HL-60/S4 treated with phorbol 12-myristate 13-acetate at 8.2 ng/mL for 4 days and 3 days (cell line): ENCODE data around the gene SLC6A14.

Experiments used
- in situ Hi-C: fragments of 300-500 bp; cut with MboI; formaldehyde crosslinking; loops from 2 replicates; pipeline ENCODE4 v1.15.0; 2022; ENCODE audit warnings: low sequenced_read_pairs

The SLC6A14 gene

GRCh38 chrX:116436358-116436816 is at the start of gene SLC6A14:
SLC6A14 (plus strand) TSS chrX:116436606; CDS start chrX:116436710, 104 bp downstream.
- in situ Hi-C loops = no loop called here

DNA sequence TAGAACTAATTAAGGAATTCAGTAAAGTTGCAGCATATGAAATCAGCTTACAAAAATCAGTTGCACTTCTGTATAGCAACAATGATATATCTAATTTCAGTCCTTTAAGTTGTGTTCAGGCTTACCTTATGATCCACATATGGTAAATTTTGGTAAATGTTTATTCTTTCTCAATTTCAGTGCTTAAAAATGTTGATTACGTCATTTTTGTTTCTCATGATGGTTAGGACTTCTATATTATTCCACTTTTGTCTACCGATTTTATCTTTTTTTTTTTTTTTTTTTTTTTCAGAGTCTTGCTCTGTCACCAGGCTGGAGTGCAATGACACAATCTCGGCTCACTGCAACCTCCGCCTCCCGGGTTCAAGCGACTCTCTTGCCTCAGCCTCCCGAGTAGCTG is 40.7 kb upstream of the SLC6A14 start:
- in situ Hi-C loops = no loop called here

- in situ Hi-C loops = no loop called here
Observed at GRCh38 chrX:116399681-116400080, 36.7 kb upstream of the SLC6A14 start.

DNA sequence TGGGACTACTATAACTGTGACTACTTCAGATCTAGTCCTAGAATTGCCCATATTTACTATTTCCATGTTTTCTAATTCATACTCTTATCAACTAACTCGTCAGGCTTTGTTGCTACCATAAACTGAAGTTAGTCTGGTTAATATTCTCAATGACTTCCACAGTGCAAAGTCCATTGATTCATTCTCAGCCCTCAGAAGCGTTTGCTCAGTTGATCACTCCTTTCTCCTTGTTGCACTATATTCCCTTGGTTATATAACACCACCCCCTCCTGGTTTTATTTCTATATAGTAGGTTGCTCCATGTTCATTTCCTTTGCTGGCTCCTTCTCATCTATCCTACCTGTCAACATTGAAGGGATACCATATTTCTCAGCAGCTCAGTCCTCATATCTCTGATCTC is 27.2 kb upstream of the SLC6A14 start:
- in situ Hi-C loops = no loop called here

DNA sequence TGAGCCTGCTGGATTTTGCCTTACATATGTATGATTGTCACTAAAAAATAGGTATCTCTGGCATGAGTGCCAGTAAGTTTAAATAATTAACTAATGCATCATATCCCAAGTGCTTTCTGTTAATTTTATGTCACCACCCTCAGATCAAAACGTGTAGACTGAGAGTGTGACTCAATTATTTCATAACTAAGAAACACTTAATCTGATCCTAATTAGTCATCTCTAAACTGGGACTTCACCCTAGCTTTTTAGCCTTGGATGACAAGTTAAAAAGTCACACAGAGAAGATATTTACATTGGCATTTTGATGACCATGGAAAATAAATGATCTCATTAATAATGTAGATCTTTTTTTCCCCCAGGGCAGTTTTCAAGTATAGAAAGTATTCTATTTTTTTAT is 23.1 kb upstream of the SLC6A14 start:
- in situ Hi-C loops = no loop called here

DNA sequence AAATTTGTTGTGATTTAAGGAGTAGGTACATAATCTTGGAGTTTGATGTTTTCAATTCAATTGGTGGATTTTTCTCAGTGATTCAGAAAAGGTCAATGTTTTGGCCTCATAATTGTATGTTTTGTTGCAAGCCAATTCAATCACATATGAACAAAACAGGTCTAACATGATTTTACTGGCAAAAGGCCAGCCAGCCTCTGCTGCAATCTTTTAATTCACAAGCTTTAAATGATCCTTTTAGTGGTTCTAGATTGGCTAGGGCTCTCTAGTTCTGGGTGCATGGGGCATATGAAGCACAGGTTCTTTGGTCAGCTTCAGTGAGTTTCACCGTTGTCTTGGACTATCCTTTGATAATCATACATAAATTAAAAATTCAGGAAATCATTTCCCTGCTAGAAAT is 19.2 kb upstream of the SLC6A14 start:
- in situ Hi-C loops = no loop called here

GRCh38 chrX:116417968-116418367 is 18.4 kb upstream of the SLC6A14 start:
- in situ Hi-C loops = no loop called here

GRCh38 chrX:116427978-116428377 is 8.4 kb upstream of the SLC6A14 start:
- in situ Hi-C loops = no loop called here

- in situ Hi-C loops = no loop called here
Observed at GRCh38 chrX:116435597-116435996, 809 bp upstream of the SLC6A14 start.

GRCh38 chrX:116449156-116449555 is 12.8 kb downstream of the SLC6A14 start:
- in situ Hi-C loops = no loop called here

DNA sequence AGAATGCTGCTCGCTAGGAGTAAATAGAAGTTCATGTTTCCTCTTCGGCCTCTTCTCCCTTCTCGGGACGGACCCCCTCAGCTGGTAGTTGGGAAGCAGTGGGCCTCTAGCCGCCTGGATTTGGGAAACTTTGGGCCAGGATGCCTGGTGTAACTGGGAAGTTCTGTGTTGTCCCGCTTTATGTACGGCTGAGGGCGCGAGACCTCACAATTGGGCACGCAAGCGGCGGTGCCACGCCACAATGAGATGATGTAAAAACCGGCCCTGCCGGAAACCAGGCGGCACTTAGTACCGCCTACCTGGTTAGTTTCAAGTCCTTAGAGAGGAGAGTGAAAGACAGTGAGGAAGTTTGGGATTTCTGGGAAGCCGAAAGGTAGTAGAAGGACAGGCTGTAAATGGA is 26.4 kb downstream of the SLC6A14 start, which contains the start of gene CT83:
Gene CT83, minus strand, starts transcription at position 155 of the 400 bp plus-strand sequence. Its CDS starts 120 bp downstream, at position 35.
- in situ Hi-C loops = no loop called here

DNA sequence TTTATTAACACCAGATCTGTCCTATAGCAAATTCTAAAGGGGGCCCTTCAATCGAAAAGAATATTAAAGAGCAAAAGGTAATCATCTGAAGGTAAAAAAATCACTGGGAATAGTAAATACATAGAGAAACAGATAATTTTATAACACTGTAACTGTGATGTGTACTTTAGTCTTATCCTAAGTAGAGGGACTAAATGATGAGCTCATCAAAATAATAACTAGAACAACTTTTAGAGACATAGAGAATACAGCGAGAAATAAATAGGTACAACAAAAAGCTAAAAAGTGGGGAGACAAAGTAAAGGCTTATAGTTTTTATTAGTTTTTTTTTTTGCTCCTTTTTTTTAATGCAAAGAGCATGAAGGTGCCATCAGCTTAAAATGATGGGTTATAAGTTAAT is 43.7 kb downstream of the SLC6A14 start:
- in situ Hi-C loops = no loop called here

GRCh38 chrX:116490104-116490503 is 53.7 kb downstream of the SLC6A14 start:
- in situ Hi-C loops = no loop called here

GRCh38 chrX:116493271-116493670 is 56.9 kb downstream of the SLC6A14 start:
- in situ Hi-C loops = no loop called here

DNA sequence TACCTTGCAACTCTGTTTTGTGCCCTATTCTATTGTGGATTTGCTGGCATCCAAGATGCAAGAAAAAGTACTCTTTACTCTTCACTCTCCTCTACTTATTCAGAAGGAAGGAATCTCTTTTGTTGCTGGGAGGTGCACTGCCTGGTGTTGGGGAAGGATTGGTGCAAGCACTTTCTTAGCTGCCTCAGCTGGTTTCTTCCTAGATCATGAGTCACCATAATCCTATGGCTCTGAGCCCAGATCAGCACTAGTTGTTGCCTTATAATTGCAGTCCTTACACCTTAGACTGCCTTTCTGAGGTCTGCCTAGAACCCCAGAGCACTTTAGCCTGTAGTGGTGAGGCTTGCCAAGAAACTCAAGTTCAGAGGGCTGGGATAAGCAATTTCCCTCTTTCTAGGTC is 63.4 kb downstream of the SLC6A14 start:
- in situ Hi-C loops = no loop called here
